HG03571 (cell line): ENCODE data around the gene DNAJB8.

Experiments used
- ATAC-seq: cut with Tn5 transposase; IDR thresholded peaks from one replicate; pipeline ENCODE4 v1.9.1; 2021; ENCODE audit not compliant: unreplicated experiment

DNAJB8 gene

DNA sequence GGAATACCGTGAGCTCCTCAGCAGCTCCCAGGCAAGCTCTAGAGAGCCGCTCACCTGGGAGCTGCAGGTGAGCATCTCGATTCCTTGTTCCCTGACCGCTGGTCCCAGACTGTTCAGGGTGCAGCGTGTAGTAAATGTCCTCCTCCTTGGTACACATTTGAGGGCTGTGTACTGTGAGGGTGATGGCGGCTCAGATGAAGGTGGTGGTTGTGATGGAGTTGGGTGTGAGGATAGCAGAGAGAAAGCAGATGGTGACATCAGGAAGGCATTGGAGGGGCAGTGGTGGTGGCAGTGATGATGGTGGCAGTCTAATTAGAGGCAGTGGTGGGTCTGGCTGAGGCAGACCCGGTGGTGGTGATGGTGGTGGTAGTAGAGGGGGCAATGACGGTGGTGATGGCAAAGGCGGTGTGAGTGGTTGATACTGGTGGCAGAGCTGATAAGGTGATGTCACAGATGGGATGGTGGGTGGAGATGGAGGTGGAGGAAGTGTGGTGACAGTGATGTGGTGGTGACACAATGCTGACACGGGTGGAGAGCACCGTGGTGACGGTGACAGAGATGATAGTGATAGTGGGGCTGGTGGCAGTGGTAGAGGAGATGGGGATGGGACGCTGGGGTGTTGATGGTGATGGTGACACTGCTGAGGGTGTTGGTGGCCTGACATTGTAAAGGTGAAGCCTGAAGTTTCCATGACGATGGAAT lies at the start of gene DNAJB8:
Gene DNAJB8 (minus strand): TSS at position 51 of the 702 bp plus-strand sequence. CDS start 3,645 bp downstream, outside the sequence.
- no peak for ATAC-seq

- no peak for ATAC-seq
Observed at GRCh38 chr3:128515967-128516366, 49.3 kb upstream of the DNAJB8 start.

GRCh38 chr3:128508852-128509251 lies 42.2 kb upstream of the DNAJB8 start:
- ATAC-seq, result no peak

DNA sequence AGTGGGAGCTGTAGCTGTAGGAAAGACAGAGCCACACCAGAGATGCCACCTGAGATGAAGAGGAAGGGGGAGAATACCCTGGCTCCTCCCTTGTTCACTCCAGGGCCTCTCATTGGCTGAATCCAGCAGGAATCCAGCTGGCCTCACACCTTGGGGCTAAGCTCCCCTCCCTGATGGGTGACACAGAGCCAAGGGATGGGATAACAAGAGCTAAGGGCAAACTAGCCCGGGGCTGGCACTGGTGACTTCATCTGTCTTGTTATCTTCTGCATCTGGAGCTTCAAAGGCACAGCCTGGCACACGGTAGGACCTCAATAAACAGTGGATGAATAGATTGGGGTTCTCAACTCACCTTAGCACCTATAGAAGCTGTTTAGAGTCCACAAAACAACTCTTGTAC lies 40.1 kb upstream of the DNAJB8 start:
- ATAC-seq, result no peak

- no peak for ATAC-seq
Observed at GRCh38 chr3:128505771-128506170, 39.1 kb upstream of the DNAJB8 start.

DNA sequence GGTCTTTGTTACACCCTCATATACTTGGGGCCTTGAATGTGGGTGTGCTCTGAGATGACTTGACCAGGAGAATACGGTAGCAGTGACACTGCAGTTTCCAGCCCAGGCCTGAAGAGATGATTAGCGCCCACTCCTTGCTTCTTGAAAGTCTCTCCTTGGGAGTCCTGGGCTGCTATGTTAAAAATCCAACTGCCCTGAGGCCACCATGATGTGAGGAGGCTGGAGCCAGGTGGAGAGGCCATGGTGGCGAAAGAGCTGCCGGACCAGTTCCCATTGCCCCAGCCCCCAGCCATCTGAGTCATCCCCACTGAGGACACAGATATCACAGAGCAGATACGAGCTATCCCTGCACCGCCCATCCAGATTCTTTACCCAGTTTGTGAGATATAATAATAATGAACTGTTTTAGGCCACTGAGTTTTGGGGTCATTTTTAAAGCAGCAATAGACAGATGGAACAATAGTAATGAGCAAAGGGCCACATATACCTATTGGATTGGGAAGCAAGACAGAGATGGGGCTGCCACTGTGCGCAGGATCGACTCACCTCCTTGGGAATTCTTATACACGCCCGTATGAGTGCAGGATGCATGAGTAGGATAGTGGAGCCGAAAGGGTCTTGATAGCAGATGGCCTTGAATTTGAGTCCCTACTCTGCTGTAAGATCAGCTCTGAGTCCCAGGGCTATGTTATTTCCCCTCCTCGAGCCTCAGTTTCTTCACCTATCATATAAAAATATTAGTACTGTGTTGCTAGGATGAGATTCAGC lies 38.5 kb upstream of the DNAJB8 start:
- no peak for ATAC-seq

GRCh38 chr3:128504533-128504915 lies 37.8 kb upstream of the DNAJB8 start:
- no peak for ATAC-seq

DNA sequence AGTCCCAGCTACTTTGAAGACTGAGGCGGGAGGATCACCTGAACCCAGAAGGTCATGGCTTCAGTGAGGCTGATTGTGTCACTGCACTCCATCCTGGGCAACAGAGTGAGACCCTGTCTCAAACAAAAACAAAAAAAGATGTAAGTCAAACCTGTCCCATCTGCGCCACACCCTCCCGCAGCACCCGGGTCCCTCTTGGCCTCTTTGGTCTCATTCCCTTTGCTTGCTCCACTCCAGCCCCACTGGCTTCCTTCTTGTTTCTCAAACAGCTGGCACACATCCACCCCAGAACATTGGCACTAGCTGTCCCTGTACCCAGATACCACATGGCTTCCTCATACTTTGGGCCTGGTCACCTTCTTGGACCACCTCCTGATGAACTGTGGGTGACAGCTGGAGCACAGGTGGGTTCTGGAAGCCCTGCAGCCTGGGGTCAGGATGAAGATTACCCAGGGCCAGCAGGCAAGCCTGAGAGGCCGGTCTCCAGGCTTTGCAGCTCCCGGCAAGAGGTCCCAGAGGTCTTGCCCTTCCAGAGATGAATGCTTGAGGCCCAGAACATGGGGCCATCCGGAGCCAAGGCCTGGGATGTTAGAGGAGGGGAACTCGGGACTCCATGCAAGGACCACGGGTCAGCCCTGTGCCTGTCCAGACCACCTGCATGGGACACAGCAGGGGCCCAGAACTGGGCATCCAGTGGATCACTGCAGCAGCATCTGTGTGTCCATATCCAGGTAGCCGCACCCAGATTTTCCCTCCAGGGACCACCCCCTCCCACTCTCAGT lies 37.3 kb upstream of the DNAJB8 start:
- ATAC-seq, result no peak

GRCh38 chr3:128503164-128503651 lies 36.5 kb upstream of the DNAJB8 start:
- ATAC-seq, result no peak

- no peak for ATAC-seq
Observed at GRCh38 chr3:128502712-128503111, 36.0 kb upstream of the DNAJB8 start.

DNA sequence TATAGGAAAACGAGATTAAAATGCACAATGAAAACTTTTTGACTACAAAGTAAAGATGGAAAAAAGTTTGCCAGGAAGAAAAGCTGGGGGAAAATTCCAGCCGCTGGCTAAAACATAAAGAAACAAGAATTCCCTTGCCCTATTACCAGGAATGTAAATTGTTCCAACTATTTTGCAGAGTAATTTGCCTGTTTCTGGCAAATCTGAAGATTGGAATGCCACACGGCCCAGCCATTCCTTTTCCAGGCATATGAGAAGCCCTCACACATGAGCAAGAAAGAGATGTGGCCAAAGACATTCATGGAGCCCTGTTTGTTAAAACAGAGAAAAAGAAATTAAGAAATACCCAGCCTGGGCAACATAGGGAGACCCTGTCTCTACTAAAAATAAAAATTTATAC lies 34.7 kb upstream of the DNAJB8 start:
- ATAC-seq, result no peak

- ATAC-seq, result no peak
Observed at GRCh38 chr3:128500556-128500955, 33.9 kb upstream of the DNAJB8 start.

DNA sequence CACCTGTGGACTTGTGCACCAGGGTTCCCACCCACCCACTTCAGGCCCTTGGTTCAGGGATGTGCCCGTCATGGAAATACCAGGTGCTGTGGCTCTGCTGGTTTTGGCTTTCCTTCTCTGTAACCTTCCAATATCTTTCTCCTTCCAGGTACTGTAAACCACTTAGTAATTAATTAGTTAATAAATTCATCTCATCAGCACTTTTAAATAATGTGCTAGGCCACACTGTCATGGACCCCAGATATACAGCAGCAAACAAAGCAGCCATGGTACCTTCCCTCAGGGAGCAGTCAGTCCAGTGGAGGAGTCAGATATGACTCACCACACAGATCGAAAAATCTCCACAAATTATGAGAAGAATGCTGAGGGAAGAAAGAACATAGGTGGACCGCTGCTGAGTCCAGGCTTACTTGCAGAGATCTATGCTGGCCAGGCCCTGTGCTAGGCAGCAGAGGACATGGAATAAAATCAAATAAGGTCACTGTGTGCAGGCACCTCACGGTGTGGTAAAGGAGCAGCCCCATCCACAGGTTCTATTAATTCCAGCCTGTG lies 33.1 kb upstream of the DNAJB8 start:
- no peak for ATAC-seq

DNA sequence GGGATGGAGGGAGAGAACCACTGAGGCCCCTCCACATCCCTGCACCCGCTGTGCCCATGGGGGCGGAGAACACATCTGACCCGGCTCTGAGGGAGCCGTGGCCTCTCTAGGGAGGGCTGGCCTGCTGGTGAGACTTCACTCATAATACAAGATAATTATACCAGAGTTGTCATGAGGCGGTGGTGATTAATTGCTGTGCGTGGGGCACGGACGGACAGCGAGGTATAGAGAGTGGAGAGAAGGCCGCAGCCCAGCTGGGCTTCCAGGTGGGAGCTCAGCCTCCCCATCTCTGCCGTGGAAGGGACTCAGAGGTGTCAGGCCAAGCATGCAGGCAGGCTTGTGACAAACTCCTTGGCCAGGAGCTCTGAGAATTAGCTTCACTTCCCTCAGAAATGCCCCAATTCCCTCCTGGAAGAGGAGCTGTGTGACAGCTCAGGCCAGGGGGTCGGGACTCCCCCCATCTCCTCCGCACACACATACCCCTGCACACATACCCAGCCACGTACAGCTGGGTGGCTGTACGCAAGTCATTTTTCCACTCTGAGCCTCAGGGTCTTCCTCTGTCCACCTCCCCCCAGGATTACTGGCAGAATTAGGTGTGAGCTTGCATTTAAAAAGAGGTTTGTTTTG lies 32.3 kb upstream of the DNAJB8 start:
- ATAC-seq, result no peak

GRCh38 chr3:128498127-128498626 lies 31.5 kb upstream of the DNAJB8 start:
- ATAC-seq, result no peak

- ATAC-seq, result no peak
Observed at GRCh38 chr3:128497305-128498126, 30.8 kb upstream of the DNAJB8 start.

- no peak for ATAC-seq
Observed at GRCh38 chr3:128496602-128497304, 30.1 kb upstream of the DNAJB8 start.

DNA sequence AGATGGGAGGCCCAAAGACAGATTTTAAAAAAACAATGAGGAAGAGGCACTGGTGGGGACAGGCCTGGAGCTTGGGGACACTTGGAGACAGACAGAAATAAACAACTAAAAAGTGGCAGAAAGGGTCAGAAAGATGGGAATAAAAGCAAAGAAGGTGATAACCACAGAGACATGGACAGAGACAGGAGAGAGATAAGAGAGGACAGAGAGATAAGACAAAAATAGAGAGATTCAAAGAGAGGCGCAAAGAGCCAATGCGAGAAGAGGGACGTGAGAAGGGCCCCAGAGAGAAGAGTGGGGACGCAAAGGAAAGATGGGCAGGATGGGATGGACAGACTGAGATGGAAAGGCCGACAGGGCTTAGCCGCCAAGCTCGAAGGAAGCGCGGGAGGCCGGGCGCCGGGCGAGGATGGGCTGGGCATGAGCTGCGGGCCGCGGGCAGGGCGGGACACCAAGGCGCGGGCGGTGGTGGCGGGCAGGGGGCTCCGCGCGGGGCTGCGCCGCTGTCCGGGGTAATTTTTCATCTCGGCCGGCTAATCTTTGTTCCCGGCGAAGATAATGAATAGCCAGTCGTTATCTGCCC lies 29.4 kb upstream of the DNAJB8 start:
- ATAC-seq, result no peak
